Panc1 (cell line): ENCODE data around the gene TXNRD3. TPM values are rescaled to one million over a fixed set of nuclear protein-coding genes. Genes with fewer than 3 reads are reported as not detected.

ENCODE experiments used
- ATAC-seq: fragments of 200-7000 bp; cut with Tn5 transposase; 2 replicates; pipeline ENCODE4 v1.9.1; 2020; ENCODE audit warnings: mild to moderate bottlenecking, moderate library complexity
- BruUV-seq: library from RNA; stranded (reverse); fragments of 400-500 nt; replicated peaks from 2 replicates; lab custom pipeline; 2021; lab: Mats Ljungman, UMichigan
- CTCF ChIA-PET: fragments of 300-600 bp; sonication (Branson Sonifier 250); formaldehyde crosslinking; loops from one replicate; lab custom pipeline; 2022; ENCODE audit warnings: antibody characterized with exemption; lab: Charles Lee
- POLR2A ChIA-PET: fragments of 300-600 bp; sonication (Branson Sonifier 250); formaldehyde crosslinking; loops from one replicate; lab custom pipeline; 2022; ENCODE audit warnings: antibody characterized with exemption; lab: Charles Lee
- DNase-seq: peaks from one replicate; pipeline ENCODE4 v3.0.0-alpha.2; 2010; ENCODE audit warnings: low read depth, low spot score
- H3K27ac ChIP-seq: 2 replicates; pipeline ENCODE4 v1.5.1; 2011; ENCODE audit warnings: mild to moderate bottlenecking, low read length, inconsistent platforms
- H3K27me3 ChIP-seq: fragments of 200-500 bp; sonication (Bioruptor generic); 2 replicates; pipeline ENCODE4 v1.6.0; 2014; ENCODE audit warnings: low read length, inconsistent platforms; ENCODE audit not compliant: control insufficient read depth, insufficient read depth
- H3K36me3 ChIP-seq: fragments of 200-500 bp; sonication (Bioruptor generic); 2 replicates; pipeline ENCODE4 v1.5.1; 2014; ENCODE audit warnings: inconsistent platforms, mild to moderate bottlenecking, low read length, moderate library complexity; ENCODE audit not compliant: control insufficient read depth, insufficient read depth
- H3K4me1 ChIP-seq: 2 replicates; pipeline ENCODE4 v1.5.1; 2011; ENCODE audit warnings: inconsistent platforms, mild to moderate bottlenecking, low read length, moderate library complexity; ENCODE audit not compliant: control insufficient read depth, insufficient read depth
- H3K4me3 ChIP-seq, 2 experiments: 2 replicates each; pipeline ENCODE4 v1.5.1; 2011 to 2012; ENCODE audit warnings: low read depth in 2 of 2, low read length in 2 of 2, mild to moderate bottlenecking in 2 of 2, inconsistent platforms in 1 of 2, moderate library complexity in 1 of 2
- H3K9me3 ChIP-seq: fragments of 200-500 bp; sonication (Bioruptor generic); 2 replicates; pipeline ENCODE4 v1.5.1; 2014; ENCODE audit warnings: low read depth, mild to moderate bottlenecking, inconsistent platforms, low read length, moderate library complexity; ENCODE audit not compliant: control insufficient read depth, insufficient read depth
- POLR2AphosphoS5 ChIP-seq: IDR thresholded peaks from 2 replicates; pipeline ENCODE4 v1.6.1; 2012; ENCODE audit warnings: mild to moderate bottlenecking, low read depth, low read length, moderate library complexity
- SIN3A ChIP-seq: IDR thresholded peaks from 2 replicates; pipeline ENCODE4 v1.6.1; 2012; ENCODE audit warnings: low read depth, mild to moderate bottlenecking, low read length, moderate library complexity, borderline replicate concordance; ENCODE audit not compliant: insufficient read depth
- TCF7L2 ChIP-seq: IDR thresholded peaks from 2 replicates; pipeline ENCODE4 v1.6.1; 2011; ENCODE audit warnings: mild to moderate bottlenecking, low read depth, low read length, inconsistent platforms
- in situ Hi-C: cut with HindIII; loops from 2 replicates; pipeline ENCODE4 v1.10.0; 2016; ENCODE audit warnings: low sequenced_read_pairs, low pct_unique_long_range_greater_than_20kb
- intact Hi-C: fragments of 100-400 bp; cut with micrococcal nuclease; formaldehyde crosslinking; loops from one replicate; pipeline ENCODE4 v1.10.0; 2022; ENCODE audit not compliant: unreplicated experiment
- total RNA-seq: library from RNA; stranded (reverse); gene quantifications from one replicate; pipeline ENCODE4 v1.2.1, GENCODE V29; 2021; ENCODE audit not compliant: unreplicated experiment
- TF ChIP-seq, protein P1 (sequence below), 2 experiments: IDR thresholded peaks; 2 replicates each; pipeline ENCODE4 v1.6.1; 2011 to 2012; ENCODE audit warnings: low read depth in 2 of 2, control low read depth in 1 of 2, low read length in 1 of 2, mild to moderate bottlenecking in 1 of 2, moderate library complexity in 1 of 2; ENCODE audit not compliant: insufficient read depth in 1 of 2
- TF ChIP-seq, protein P2 (sequence below): fragments of 450-650 bp; IDR thresholded peaks from 2 replicates; pipeline ENCODE4 v1.5.1; 2017; ENCODE audit warnings: mild to moderate bottlenecking

Gene TXNRD3
- total RNA-seq, 1 experiment from 2014 or later, result 17.2 TPM

GRCh38 chr3:126568776-126569342, 86.1 kb downstream of the TXNRD3 start:
- no peak overlapping the region for H3K4me3 ChIP-seq
- H3K27me3 ChIP-seq, result peaks cover 16% of the 10 kb centered on the region
- POLR2A ChIA-PET, result no interaction called here
- H3K36me3 ChIP-seq, result no peaks in the 10 kb centered on the region
- no peaks in the 10 kb centered on the region for H3K9me3 ChIP-seq
- DNase-seq (no peak), ATAC-seq (no peak)
- no peak overlapping the region for H3K27ac ChIP-seq
- CTCF ChIA-PET, result no interaction called here
- TF ChIP-seq SIN3A (no peak), TCF7L2 (no peak), POLR2AphosphoS5 (no peak)
- TF ChIP-seq, protein P1, sequence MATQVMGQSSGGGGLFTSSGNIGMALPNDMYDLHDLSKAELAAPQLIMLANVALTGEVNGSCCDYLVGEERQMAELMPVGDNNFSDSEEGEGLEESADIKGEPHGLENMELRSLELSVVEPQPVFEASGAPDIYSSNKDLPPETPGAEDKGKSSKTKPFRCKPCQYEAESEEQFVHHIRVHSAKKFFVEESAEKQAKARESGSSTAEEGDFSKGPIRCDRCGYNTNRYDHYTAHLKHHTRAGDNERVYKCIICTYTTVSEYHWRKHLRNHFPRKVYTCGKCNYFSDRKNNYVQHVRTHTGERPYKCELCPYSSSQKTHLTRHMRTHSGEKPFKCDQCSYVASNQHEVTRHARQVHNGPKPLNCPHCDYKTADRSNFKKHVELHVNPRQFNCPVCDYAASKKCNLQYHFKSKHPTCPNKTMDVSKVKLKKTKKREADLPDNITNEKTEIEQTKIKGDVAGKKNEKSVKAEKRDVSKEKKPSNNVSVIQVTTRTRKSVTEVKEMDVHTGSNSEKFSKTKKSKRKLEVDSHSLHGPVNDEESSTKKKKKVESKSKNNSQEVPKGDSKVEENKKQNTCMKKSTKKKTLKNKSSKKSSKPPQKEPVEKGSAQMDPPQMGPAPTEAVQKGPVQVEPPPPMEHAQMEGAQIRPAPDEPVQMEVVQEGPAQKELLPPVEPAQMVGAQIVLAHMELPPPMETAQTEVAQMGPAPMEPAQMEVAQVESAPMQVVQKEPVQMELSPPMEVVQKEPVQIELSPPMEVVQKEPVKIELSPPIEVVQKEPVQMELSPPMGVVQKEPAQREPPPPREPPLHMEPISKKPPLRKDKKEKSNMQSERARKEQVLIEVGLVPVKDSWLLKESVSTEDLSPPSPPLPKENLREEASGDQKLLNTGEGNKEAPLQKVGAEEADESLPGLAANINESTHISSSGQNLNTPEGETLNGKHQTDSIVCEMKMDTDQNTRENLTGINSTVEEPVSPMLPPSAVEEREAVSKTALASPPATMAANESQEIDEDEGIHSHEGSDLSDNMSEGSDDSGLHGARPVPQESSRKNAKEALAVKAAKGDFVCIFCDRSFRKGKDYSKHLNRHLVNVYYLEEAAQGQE (IDR thresholded peaks at IDR 0.05; ENCODE audit: insufficient read depth in 1 of 2, low read depth in 2 of 2, low read length in 1 of 2), result no peak
- TF ChIP-seq, protein P2, sequence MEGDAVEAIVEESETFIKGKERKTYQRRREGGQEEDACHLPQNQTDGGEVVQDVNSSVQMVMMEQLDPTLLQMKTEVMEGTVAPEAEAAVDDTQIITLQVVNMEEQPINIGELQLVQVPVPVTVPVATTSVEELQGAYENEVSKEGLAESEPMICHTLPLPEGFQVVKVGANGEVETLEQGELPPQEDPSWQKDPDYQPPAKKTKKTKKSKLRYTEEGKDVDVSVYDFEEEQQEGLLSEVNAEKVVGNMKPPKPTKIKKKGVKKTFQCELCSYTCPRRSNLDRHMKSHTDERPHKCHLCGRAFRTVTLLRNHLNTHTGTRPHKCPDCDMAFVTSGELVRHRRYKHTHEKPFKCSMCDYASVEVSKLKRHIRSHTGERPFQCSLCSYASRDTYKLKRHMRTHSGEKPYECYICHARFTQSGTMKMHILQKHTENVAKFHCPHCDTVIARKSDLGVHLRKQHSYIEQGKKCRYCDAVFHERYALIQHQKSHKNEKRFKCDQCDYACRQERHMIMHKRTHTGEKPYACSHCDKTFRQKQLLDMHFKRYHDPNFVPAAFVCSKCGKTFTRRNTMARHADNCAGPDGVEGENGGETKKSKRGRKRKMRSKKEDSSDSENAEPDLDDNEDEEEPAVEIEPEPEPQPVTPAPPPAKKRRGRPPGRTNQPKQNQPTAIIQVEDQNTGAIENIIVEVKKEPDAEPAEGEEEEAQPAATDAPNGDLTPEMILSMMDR, result no peak
- BruUV-seq, result no TSS peak
- H3K4me1 ChIP-seq, result no peaks in the 10 kb centered on the region
- intact Hi-C loops, result loop anchor here (1.0 kb wide), 1 partner anchor 20 kb away; no protein-coding TSS in a partner anchor
- in situ Hi-C loops, result no loop called here

DNA sequence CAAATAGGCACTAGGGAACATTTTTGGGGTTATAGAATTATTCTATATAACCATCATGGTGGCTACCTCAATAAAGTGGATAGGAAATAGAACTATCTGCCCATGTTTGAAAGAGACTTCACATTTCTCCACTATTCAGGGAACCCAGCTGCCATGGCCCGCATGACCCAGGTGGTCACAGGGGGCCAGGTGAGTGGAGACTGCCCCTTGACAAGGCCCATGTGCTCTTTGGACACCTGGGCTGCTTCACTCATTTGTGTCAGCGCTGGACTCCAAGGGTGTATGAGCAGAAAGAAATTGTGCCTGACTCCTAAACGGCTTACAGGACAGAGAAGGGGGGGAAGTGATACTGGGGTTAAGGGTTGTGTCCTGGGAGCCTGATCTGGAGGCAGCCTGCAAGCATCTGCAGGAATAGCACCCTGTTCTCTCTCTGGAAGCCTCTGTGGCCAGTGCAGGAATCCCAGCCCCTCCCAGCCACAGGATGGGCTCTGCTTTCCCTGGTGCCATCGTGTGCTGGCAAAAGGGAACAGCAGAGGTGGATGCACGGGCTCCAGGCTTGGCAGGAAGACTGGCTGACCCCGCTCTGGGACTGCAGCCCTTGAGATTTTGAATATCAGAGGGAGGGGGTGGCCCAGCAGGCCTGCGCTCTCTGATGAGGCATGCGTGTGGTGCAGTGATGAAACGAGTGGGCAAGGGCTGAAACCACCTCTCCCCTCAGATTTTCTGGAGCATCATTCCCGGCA, 87.1 kb downstream of the TXNRD3 start:
- ATAC-seq (peak; percentile 89), DNase-seq (no peak)
- in situ Hi-C loops (no loop called here), intact Hi-C loops (no loop called here)
- H3K27ac ChIP-seq, result no peak overlapping the region
- H3K36me3 ChIP-seq, result no peaks in the 10 kb centered on the region
- BruUV-seq, result no TSS peak
- TF ChIP-seq TCF7L2 (no peak), SIN3A (no peak), POLR2AphosphoS5 (no peak)
- TF ChIP-seq, protein P1 (IDR thresholded peaks at IDR 0.05; ENCODE audit: insufficient read depth in 1 of 2, low read depth in 2 of 2, low read length in 1 of 2), result no peak
- TF ChIP-seq, protein P2, result peak; percentile 48; the same call in 1 of the 2 replicates
- H3K9me3 ChIP-seq, result no peaks in the 10 kb centered on the region
- no peak overlapping the region for H3K4me3 ChIP-seq
- no peaks in the 10 kb centered on the region for H3K4me1 ChIP-seq
- CTCF ChIA-PET, result no interaction called here
- POLR2A ChIA-PET, result no interaction called here
- H3K27me3 ChIP-seq, result peaks cover 13% of the 10 kb centered on the region
